Osteocyte (in vitro differentiated cells): ENCODE measurements around the gene OSBPL10. TPM values are rescaled to one million over a fixed set of nuclear protein-coding genes. Genes with fewer than 3 reads are reported as not detected.

Experiments
- DNase-seq: peaks from one replicate; pipeline ENCODE4 v3.0.0; 2021; ENCODE audit warnings: mixed read lengths; ENCODE audit not compliant: unreplicated experiment; ENCODE audit errors: extremely low spot score
- H3K27ac Mint-ChIP-seq: one replicate; pipeline ENCODE4 v1.8.0; 2021; ENCODE audit warnings: mild to moderate bottlenecking, mixed read lengths; ENCODE audit not compliant: unreplicated experiment
- H3K27me3 Mint-ChIP-seq: one replicate; pipeline ENCODE4 v1.8.0; 2021; ENCODE audit warnings: mixed read lengths; ENCODE audit not compliant: unreplicated experiment
- H3K36me3 Mint-ChIP-seq: one replicate; pipeline ENCODE4 v1.8.0; 2021; ENCODE audit warnings: mixed read lengths; ENCODE audit not compliant: unreplicated experiment
- H3K4me1 Mint-ChIP-seq: one replicate; pipeline ENCODE4 v1.8.0; 2021; ENCODE audit warnings: mixed read lengths; ENCODE audit not compliant: unreplicated experiment
- H3K4me3 Mint-ChIP-seq: one replicate; pipeline ENCODE4 v1.8.0; 2021; ENCODE audit warnings: mild to moderate bottlenecking, moderate library complexity, mixed read lengths; ENCODE audit not compliant: unreplicated experiment
- H3K9me3 Mint-ChIP-seq: one replicate; pipeline ENCODE4 v1.8.0; 2021; ENCODE audit warnings: mixed read lengths; ENCODE audit not compliant: unreplicated experiment
- CTCF ChIP-seq: fragments of 200-600 bp; sonication (generic); IDR thresholded peaks from 2 replicates; pipeline ENCODE4 v1.5.0; 2021; ENCODE audit warnings: antibody characterized with exemption, mild to moderate bottlenecking, moderate library complexity
- total RNA-seq: library from RNA; stranded (reverse); gene quantifications from 2 replicates; pipeline ENCODE4 v1.2.1, GENCODE V29; 2021

OSBPL10 gene
- total RNA-seq, 1 donor from 2014 or later = 21.7 TPM

GRCh38 chr3:31653464-31653863, 327.6 kb downstream of the OSBPL10 start:
- Mint-ChIP-seq H3K27ac (no peak overlapping the region), H3K9me3 (peaks cover 82% of the 10 kb centered on the region), H3K4me3 (no peak overlapping the region), H3K36me3 (peaks cover 80% of the 10 kb centered on the region), H3K27me3 (no peaks in the 10 kb centered on the region), H3K4me1 (no peaks in the 10 kb centered on the region)
- no peak for DNase-seq
- TF ChIP-seq CTCF = no peak

GRCh38 chr3:31652296-31652695, 328.8 kb downstream of the OSBPL10 start:
- peaks cover 78% of the 10 kb centered on the region for H3K36me3 Mint-ChIP-seq
- DNase-seq = no peak
- no peak overlapping the region for H3K4me3 Mint-ChIP-seq
- H3K9me3 Mint-ChIP-seq = peaks cover 77% of the 10 kb centered on the region
- no peaks in the 10 kb centered on the region for H3K27me3 Mint-ChIP-seq
- no peaks in the 10 kb centered on the region for H3K4me1 Mint-ChIP-seq
- no peak overlapping the region for H3K27ac Mint-ChIP-seq
- no peak for TF ChIP-seq CTCF

DNA sequence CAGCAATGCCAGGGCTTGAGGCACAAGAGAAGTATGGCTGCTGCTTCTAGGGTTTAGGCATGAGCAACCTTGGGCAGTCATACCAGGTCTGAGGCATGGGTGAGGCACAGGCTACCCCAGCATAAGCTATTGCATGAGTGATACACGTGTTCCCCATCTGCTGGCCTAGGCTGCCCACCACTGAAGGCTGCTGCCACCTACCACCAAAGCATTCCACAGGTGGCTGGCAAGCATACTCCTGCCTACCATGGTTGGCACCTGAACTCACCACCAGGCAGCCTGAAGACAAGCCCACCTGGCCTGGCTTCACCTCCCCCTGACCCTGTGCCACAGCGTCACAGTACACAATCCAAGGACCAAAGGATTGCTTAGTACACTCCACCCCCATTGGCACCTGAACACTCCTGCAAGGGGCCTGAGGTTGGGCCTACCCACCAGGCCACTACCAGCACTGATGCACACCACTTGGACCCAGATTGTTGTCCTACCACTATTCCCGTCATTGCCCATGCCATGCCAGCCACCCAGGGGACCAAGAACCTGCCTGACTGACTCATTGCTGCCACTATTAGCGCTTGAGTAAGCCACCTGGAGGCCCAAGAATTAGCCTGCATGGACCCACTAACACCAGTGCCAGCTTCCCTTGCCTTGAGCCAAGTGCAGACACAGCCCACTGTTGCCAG, 332.6 kb downstream of the OSBPL10 start:
- DNase-seq = no peak
- Mint-ChIP-seq H3K4me1 (no peaks in the 10 kb centered on the region), H3K9me3 (peaks cover 51% of the 10 kb centered on the region), H3K27me3 (no peaks in the 10 kb centered on the region), H3K36me3 (peaks cover 64% of the 10 kb centered on the region), H3K27ac (no peak overlapping the region), H3K4me3 (no peak overlapping the region)
- TF ChIP-seq CTCF = no peak

DNA sequence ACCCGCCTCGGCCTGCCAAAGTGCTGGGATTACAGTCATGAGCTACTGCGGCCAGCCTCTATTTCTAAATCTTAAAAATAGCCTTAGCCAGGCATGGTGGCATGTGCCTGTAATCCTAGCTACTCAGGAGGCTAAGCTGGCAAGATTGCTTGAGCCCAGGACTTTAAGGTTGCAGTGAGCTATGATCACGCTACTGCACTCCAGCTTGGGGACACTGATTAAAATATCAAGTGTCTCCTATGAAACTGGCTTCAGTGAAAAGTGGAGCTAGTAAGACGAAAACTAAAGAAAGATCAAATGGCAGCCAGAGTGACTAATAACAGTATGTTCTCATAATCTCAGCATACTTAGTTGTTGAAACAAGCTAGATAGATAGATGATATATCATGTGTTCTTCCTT, 335.8 kb downstream of the OSBPL10 start:
- H3K27me3 Mint-ChIP-seq = no peaks in the 10 kb centered on the region
- H3K36me3 Mint-ChIP-seq = peaks cover 41% of the 10 kb centered on the region

GRCh38 chr3:31639828-31640227, 341.2 kb downstream of the OSBPL10 start:
- TF ChIP-seq CTCF = no peak
- H3K9me3 Mint-ChIP-seq = no peaks in the 10 kb centered on the region
- H3K27ac Mint-ChIP-seq = no peak overlapping the region
- no peak overlapping the region for H3K4me3 Mint-ChIP-seq
- H3K36me3 Mint-ChIP-seq = peaks cover 19% of the 10 kb centered on the region
- H3K27me3 Mint-ChIP-seq = no peaks in the 10 kb centered on the region
- peaks cover 26% of the 10 kb centered on the region for H3K4me1 Mint-ChIP-seq
- DNase-seq = no peak

More for the DNA sequence above, 335.8 kb downstream of the OSBPL10 start:
- no peak overlapping the region for H3K4me3 Mint-ChIP-seq
- TF ChIP-seq CTCF = no peak
- no peaks in the 10 kb centered on the region for H3K4me1 Mint-ChIP-seq
- H3K9me3 Mint-ChIP-seq = peaks cover 25% of the 10 kb centered on the region
- DNase-seq = no peak
- no peak overlapping the region for H3K27ac Mint-ChIP-seq
